WTC11 (cell line): ENCODE measurements around the gene FOXB2. TPM values are rescaled to one million over a fixed set of nuclear protein-coding genes. Genes with fewer than 3 reads are reported as not detected.
A peak's percentile ranks its signal among the peaks of the same experiment; 100 is the strongest.

Experiments used
- ATAC-seq: fragments of 200-7000 bp; cut with Tn5 transposase; 2 replicates; pipeline ENCODE4 v1.10.0; 2021; ENCODE audit warnings: mild to moderate bottlenecking, moderate library complexity
- CTCF ChIA-PET: fragments of 300-600 bp; sonication (Branson Sonifier 250); formaldehyde crosslinking; loops from one replicate; lab custom pipeline; 2021; ENCODE audit warnings: antibody characterized with exemption; lab: Charles Lee
- POLR2A ChIA-PET: fragments of 350-600 bp; sonication (Branson Sonifier 250); formaldehyde crosslinking; loops from one replicate; lab custom pipeline; 2021; ENCODE audit warnings: antibody characterized with exemption; lab: Charles Lee
- DNase-seq: peaks from one replicate; pipeline ENCODE4 v3.0.0; 2021; ENCODE audit warnings: low spot score
- H3K27ac Mint-ChIP-seq: 2 replicates; pipeline ENCODE4 v1.8.0; 2021; ENCODE audit warnings: mixed read lengths
- H3K27me3 Mint-ChIP-seq: 2 replicates; pipeline ENCODE4 v1.8.0; 2021; ENCODE audit warnings: low read depth, mild to moderate bottlenecking, moderate library complexity, mixed read lengths
- H3K36me3 Mint-ChIP-seq: 2 replicates; pipeline ENCODE4 v1.8.0; 2021; ENCODE audit warnings: mixed read lengths
- H3K4me1 Mint-ChIP-seq: 2 replicates; pipeline ENCODE4 v1.8.0; 2022; ENCODE audit warnings: mixed read lengths
- H3K4me3 Mint-ChIP-seq: 2 replicates; pipeline ENCODE4 v1.8.0; 2021; ENCODE audit warnings: mild to moderate bottlenecking, moderate library complexity, mixed read lengths
- H3K9me3 Mint-ChIP-seq: 2 replicates; pipeline ENCODE4 v1.8.0; 2021; ENCODE audit warnings: mixed read lengths
- CREB1 ChIP-seq: sonication (generic); formaldehyde crosslinking; IDR thresholded peaks from 2 replicates; pipeline ENCODE4 v1.8.0; 2023; ENCODE audit warnings: mild to moderate bottlenecking, missing genetic modification reagents
- ELF4 ChIP-seq: sonication (generic); formaldehyde crosslinking; IDR thresholded peaks from 2 replicates; pipeline ENCODE4 v1.8.1; 2022; ENCODE audit warnings: low read depth, mild to moderate bottlenecking, moderate library complexity, missing genetic modification reagents
- EMX1 ChIP-seq: fragments of 250-450 bp; sonication (Bioruptor Pico); IDR thresholded peaks from 2 replicates; pipeline ENCODE4 v1.8.0; 2021; ENCODE audit warnings: mild to moderate bottlenecking
- ETV6 ChIP-seq: sonication (generic); formaldehyde crosslinking; IDR thresholded peaks from 2 replicates; pipeline ENCODE4 v1.8.1; 2022; ENCODE audit warnings: mild to moderate bottlenecking, missing genetic modification reagents
- JUN ChIP-seq: sonication (generic); formaldehyde crosslinking; IDR thresholded peaks from 2 replicates; pipeline ENCODE4 v1.8.0; 2023; ENCODE audit warnings: mild to moderate bottlenecking, missing genetic modification reagents
- MXD4 ChIP-seq: fragments of 250-450 bp; sonication (Bioruptor Pico); IDR thresholded peaks from 2 replicates; pipeline ENCODE4 v1.8.0; 2021; ENCODE audit warnings: mild to moderate bottlenecking, moderate library complexity, borderline replicate concordance
- NFATC4 ChIP-seq: fragments of 250-450 bp; sonication (Bioruptor Pico); IDR thresholded peaks from 2 replicates; pipeline ENCODE4 v1.9.0; 2021; ENCODE audit warnings: mild to moderate bottlenecking
- RORB ChIP-seq: fragments of 250-450 bp; sonication (Bioruptor Pico); IDR thresholded peaks from 2 replicates; pipeline ENCODE4 v1.9.0; 2021; ENCODE audit warnings: mild to moderate bottlenecking
- SMAD3 ChIP-seq: sonication (generic); formaldehyde crosslinking; IDR thresholded peaks from 2 replicates; pipeline ENCODE4 v1.8.0; 2022; ENCODE audit warnings: missing genetic modification reagents, mild to moderate bottlenecking, borderline replicate concordance
- SP1 ChIP-seq: sonication (generic); formaldehyde crosslinking; conservative IDR thresholded peaks from 2 replicates; pipeline ENCODE4 v1.8.1; 2022; ENCODE audit warnings: missing genetic modification reagents
- ZNF232 ChIP-seq: sonication (generic); formaldehyde crosslinking; IDR thresholded peaks from 2 replicates; pipeline ENCODE4 v1.8.0; 2022; ENCODE audit warnings: mild to moderate bottlenecking, missing genetic modification reagents
- ZNF423 ChIP-seq: fragments of 250-450 bp; sonication (Bioruptor Pico); IDR thresholded peaks from 2 replicates; pipeline ENCODE4 v2.1.2; 2022; ENCODE audit warnings: mild to moderate bottlenecking, moderate library complexity
- total RNA-seq: library from RNA; stranded (reverse); gene quantifications from 3 replicates; pipeline ENCODE4 v1.2.3, GENCODE V29; 2021
- TF ChIP-seq, protein P1 (sequence below): sonication (generic); formaldehyde crosslinking; IDR thresholded peaks from 2 replicates; pipeline ENCODE4 v1.8.1; 2022; ENCODE audit warnings: low read depth, missing genetic modification reagents, borderline replicate concordance
- TF ChIP-seq, protein P2 (sequence below): sonication (generic); formaldehyde crosslinking; IDR thresholded peaks from 2 replicates; pipeline ENCODE4 v1.8.0; 2022; ENCODE audit warnings: missing genetic modification reagents
- TF ChIP-seq, protein P3 (sequence below): sonication (generic); formaldehyde crosslinking; IDR thresholded peaks from 2 replicates; pipeline ENCODE4 v1.8.1; 2023; ENCODE audit warnings: mild to moderate bottlenecking, moderate library complexity, missing genetic modification reagents
- TF ChIP-seq, protein P4 (sequence below): fragments of 250-450 bp; sonication (Bioruptor Pico); IDR thresholded peaks from 2 replicates; pipeline ENCODE4 v1.9.0; 2021; ENCODE audit warnings: moderate library complexity, mild to moderate bottlenecking, inconsistent platforms, borderline replicate concordance
- TF ChIP-seq, protein P5 (sequence below): fragments of 250-450 bp; sonication (Bioruptor Pico); IDR thresholded peaks from 2 replicates; pipeline ENCODE4 v2.1.2; 2022; ENCODE audit warnings: mild to moderate bottlenecking, moderate library complexity
- TF ChIP-seq, protein P6 (sequence below): sonication (generic); formaldehyde crosslinking; IDR thresholded peaks from 2 replicates; pipeline ENCODE4 v1.8.1; 2023; ENCODE audit warnings: mild to moderate bottlenecking, missing genetic modification reagents

FOXB2 gene
- total RNA-seq, 1 experiment from 2014 or later, result 0.22 TPM

DNA sequence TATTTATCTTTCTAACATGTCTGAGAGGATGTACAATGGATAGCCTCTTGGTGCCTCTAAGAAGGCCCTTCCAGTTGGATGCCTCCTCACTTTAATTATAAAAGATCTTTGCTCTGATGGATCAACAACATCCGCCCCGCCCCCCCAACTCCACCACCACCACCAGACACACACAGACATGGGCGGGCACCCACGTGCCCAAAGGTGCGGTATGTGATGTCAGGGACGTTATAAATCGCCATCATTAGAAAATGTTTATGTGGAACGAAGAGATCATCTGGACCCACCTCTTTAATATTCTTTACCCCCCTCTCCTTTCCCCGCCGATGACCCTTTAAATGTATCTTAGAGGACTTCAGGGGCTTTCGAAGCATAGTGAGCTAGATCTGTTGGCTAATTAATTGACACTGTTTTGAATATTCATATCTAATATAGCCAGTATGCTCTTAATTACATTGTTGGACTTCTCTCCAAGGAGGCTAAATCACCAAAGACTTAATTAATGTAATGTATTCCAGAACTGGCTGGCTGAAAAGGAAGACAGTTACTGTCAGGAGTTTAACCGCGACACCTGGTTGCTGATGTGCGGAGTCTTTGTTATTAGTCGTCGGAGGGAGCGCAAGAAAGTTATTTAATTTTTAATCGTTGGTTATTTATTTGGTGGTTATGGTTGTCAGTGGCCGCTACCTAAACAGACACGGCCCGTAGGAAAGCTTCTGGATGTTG lies 6.1 kb upstream of the FOXB2 start:
- Mint-ChIP-seq H3K27ac (no peak overlapping the region), H3K4me1 (peaks cover 56% of the 10 kb centered on the region), H3K4me3 (peak overlapping the region; percentile 78), H3K9me3 (no peaks in the 10 kb centered on the region), H3K36me3 (no peaks in the 10 kb centered on the region), H3K27me3 (peaks cover 88% of the 10 kb centered on the region)
- ATAC-seq, result no peak
- POLR2A ChIA-PET, result interaction anchor here (1.0 kb wide), 1 partner anchor 164 kb away, joined by 3 read pairs; the partner anchor contains the start of gene VPS13A
- DNase-seq, result no peak
- TF ChIP-seq RORB (CRISPR knock-in tag), result no peak
- no peak for TF ChIP-seq ETV6
- TF ChIP-seq SMAD3 (CRISPR knock-in tag), result no peak
- TF ChIP-seq JUN (CRISPR knock-in tag), result no peak
- TF ChIP-seq, protein P1, sequence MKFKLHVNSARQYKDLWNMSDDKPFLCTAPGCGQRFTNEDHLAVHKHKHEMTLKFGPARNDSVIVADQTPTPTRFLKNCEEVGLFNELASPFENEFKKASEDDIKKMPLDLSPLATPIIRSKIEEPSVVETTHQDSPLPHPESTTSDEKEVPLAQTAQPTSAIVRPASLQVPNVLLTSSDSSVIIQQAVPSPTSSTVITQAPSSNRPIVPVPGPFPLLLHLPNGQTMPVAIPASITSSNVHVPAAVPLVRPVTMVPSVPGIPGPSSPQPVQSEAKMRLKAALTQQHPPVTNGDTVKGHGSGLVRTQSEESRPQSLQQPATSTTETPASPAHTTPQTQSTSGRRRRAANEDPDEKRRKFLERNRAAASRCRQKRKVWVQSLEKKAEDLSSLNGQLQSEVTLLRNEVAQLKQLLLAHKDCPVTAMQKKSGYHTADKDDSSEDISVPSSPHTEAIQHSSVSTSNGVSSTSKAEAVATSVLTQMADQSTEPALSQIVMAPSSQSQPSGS, result no peak
- no peak for TF ChIP-seq NFATC4
- TF ChIP-seq, protein P2, sequence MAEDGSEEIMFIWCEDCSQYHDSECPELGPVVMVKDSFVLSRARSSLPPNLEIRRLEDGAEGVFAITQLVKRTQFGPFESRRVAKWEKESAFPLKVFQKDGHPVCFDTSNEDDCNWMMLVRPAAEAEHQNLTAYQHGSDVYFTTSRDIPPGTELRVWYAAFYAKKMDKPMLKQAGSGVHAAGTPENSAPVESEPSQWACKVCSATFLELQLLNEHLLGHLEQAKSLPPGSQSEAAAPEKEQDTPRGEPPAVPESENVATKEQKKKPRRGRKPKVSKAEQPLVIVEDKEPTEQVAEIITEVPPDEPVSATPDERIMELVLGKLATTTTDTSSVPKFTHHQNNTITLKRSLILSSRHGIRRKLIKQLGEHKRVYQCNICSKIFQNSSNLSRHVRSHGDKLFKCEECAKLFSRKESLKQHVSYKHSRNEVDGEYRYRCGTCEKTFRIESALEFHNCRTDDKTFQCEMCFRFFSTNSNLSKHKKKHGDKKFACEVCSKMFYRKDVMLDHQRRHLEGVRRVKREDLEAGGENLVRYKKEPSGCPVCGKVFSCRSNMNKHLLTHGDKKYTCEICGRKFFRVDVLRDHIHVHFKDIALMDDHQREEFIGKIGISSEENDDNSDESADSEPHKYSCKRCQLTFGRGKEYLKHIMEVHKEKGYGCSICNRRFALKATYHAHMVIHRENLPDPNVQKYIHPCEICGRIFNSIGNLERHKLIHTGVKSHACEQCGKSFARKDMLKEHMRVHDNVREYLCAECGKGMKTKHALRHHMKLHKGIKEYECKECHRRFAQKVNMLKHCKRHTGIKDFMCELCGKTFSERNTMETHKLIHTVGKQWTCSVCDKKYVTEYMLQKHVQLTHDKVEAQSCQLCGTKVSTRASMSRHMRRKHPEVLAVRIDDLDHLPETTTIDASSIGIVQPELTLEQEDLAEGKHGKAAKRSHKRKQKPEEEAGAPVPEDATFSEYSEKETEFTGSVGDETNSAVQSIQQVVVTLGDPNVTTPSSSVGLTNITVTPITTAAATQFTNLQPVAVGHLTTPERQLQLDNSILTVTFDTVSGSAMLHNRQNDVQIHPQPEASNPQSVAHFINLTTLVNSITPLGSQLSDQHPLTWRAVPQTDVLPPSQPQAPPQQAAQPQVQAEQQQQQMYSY, result no peak
- no peak for TF ChIP-seq CREB1
- TF ChIP-seq, protein P3, sequence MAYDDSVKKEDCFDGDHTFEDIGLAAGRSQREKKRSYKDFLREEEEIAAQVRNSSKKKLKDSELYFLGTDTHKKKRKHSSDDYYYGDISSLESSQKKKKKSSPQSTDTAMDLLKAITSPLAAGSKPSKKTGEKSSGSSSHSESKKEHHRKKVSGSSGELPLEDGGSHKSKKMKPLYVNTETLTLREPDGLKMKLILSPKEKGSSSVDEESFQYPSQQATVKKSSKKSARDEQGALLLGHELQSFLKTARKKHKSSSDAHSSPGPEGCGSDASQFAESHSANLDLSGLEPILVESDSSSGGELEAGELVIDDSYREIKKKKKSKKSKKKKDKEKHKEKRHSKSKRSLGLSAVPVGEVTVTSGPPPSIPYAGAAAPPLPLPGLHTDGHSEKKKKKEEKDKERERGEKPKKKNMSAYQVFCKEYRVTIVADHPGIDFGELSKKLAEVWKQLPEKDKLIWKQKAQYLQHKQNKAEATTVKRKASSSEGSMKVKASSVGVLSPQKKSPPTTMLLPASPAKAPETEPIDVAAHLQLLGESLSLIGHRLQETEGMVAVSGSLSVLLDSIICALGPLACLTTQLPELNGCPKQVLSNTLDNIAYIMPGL (CRISPR knock-in tag), result no peak
- no peak for TF ChIP-seq ZNF423 (CRISPR knock-in tag)
- TF ChIP-seq ELF4 (CRISPR knock-in tag), result no peak
- CTCF ChIA-PET, result interaction anchor here (1.7 to 8.2 kb wide), 3 partner anchors 25 to 143 kb away, joined by 6 to 85 read pairs (median 7); no protein-coding TSS in a partner anchor

DNA sequence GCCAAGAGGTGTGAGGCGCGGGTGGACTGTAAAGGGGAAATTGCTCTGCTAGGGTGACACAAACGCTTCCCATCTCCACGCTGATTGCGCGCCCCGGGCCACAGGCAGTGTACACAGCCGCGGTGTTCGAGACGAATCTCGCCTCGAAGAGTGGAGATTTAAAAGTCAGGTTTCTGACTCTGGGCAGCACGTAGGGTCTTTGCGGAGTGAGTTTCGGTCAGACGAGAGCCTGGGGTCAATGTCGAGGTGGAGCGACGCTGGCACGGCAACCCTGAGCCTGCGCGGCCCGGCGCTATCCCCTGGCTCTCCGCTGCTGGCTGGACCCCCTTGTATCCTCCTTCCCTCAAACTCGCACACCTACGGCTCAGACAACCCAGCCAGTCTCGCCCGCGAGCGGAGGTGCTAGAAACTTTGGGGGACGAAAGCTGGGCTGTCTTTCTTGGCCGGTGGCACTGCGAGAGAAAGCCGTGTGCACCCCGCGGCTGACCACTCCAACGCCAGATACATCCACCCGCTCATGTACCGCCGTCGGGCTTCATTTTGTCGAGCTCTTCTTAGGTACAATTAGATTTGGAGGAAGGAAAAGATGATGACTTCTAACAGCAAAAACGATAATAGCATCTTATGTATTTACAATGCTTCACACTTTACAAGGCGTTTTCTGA lies 5.4 kb upstream of the FOXB2 start:
- no peak overlapping the region for H3K27ac Mint-ChIP-seq
- DNase-seq (no peak), ATAC-seq (peak; percentile 2; the same call in 1 of the 2 replicates)
- peak overlapping the region; percentile 78 for H3K4me3 Mint-ChIP-seq
- CTCF ChIA-PET, result interaction anchor here (0.9 to 8.2 kb wide), 11 partner anchors 11 to 204 kb away, joined by 3 to 85 read pairs (median 6); partner anchors contain the start of gene VPS13A
- H3K36me3 Mint-ChIP-seq, result no peaks in the 10 kb centered on the region
- POLR2A ChIA-PET, result interaction anchor here (1.0 kb wide), 1 partner anchor 163 kb away, joined by 3 read pairs; the partner anchor contains the start of gene VPS13A
- peaks cover 58% of the 10 kb centered on the region for H3K4me1 Mint-ChIP-seq
- H3K27me3 Mint-ChIP-seq, result peaks cover 90% of the 10 kb centered on the region
- H3K9me3 Mint-ChIP-seq, result no peaks in the 10 kb centered on the region
- TF ChIP-seq ETV6, result no peak
- TF ChIP-seq, protein P2, result no peak
- no peak for TF ChIP-seq SP1 (CRISPR knock-in tag)
- TF ChIP-seq, protein P4, sequence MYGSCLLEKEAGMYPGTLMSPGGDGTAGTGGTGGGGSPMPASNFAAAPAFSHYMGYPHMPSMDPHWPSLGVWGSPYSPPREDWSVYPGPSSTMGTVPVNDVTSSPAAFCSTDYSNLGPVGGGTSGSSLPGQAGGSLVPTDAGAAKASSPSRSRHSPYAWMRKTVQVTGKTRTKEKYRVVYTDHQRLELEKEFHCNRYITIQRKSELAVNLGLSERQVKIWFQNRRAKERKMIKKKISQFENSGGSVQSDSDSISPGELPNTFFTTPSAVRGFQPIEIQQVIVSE, result no peak
- TF ChIP-seq ZNF232, result no peak
- no peak for TF ChIP-seq MXD4 (CRISPR knock-in tag)
- TF ChIP-seq EMX1 (CRISPR knock-in tag), result no peak
- TF ChIP-seq, protein P5, sequence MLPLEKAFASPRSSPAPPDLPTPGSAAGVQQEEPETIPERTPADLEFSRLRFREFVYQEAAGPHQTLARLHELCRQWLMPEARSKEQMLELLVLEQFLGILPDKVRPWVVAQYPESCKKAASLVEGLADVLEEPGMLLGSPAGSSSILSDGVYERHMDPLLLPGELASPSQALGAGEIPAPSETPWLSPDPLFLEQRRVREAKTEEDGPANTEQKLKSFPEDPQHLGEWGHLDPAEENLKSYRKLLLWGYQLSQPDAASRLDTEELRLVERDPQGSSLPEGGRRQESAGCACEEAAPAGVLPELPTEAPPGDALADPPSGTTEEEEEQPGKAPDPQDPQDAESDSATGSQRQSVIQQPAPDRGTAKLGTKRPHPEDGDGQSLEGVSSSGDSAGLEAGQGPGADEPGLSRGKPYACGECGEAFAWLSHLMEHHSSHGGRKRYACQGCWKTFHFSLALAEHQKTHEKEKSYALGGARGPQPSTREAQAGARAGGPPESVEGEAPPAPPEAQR, result no peak
- TF ChIP-seq, protein P6, sequence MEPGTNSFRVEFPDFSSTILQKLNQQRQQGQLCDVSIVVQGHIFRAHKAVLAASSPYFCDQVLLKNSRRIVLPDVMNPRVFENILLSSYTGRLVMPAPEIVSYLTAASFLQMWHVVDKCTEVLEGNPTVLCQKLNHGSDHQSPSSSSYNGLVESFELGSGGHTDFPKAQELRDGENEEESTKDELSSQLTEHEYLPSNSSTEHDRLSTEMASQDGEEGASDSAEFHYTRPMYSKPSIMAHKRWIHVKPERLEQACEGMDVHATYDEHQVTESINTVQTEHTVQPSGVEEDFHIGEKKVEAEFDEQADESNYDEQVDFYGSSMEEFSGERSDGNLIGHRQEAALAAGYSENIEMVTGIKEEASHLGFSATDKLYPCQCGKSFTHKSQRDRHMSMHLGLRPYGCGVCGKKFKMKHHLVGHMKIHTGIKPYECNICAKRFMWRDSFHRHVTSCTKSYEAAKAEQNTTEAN, result no peak
